HEK293 (cell line): ENCODE measurements around the gene SMO.

Experiments used
- CTCF ChIA-PET: fragments of 350-600 bp; formaldehyde crosslinking; extraction: SDS; loops from one replicate; lab custom pipeline; 2021; ENCODE audit warnings: antibody characterized with exemption; lab: Yijun Ruan, JAX
- POLR2A ChIA-PET: fragments of 300-600 bp; formaldehyde crosslinking; extraction: SDS; loops from one replicate; lab custom pipeline; 2020; ENCODE audit warnings: antibody characterized with exemption, inconsistent platforms; lab: Yijun Ruan, JAX
- H3K27ac ChIP-seq: fragments of 200-500 bp; sonication (Bioruptor generic); 2 replicates; pipeline ENCODE4 v1.5.1; 2014; ENCODE audit warnings: low read depth, low read length, control low read depth, inconsistent platforms; ENCODE audit errors: extremely low read depth
- H3K36me3 ChIP-seq, 2 experiments: fragments of 200-500 bp in 1 of 2; sonication (Bioruptor generic) in 1 of 2; 1 replicate in 1 of 2; 2 replicates in 1 of 2; pipeline ENCODE4 v1.5.1; 2014 to 2017; ENCODE audit warnings: inconsistent platforms in 2 of 2, low read length in 2 of 2; ENCODE audit not compliant: control insufficient read depth in 2 of 2, insufficient read depth in 1 of 2
- H3K4me1 ChIP-seq: fragments of 200-500 bp; sonication (Bioruptor generic); 2 replicates; pipeline ENCODE4 v1.5.1; 2014; ENCODE audit warnings: mild to moderate bottlenecking, low read length, inconsistent platforms; ENCODE audit not compliant: control insufficient read depth, insufficient read depth
- H3K4me3 ChIP-seq: 2 replicates; pipeline ENCODE4 v1.5.1; 2011; ENCODE audit warnings: low read depth, mild to moderate bottlenecking, control low read depth, low read length, moderate library complexity
- H3K9me3 ChIP-seq: fragments of 200-500 bp; sonication (Bioruptor generic); 2 replicates; pipeline ENCODE4 v1.5.1; 2014; ENCODE audit warnings: low read depth, low read length, inconsistent platforms; ENCODE audit not compliant: control insufficient read depth, insufficient read depth
- EGR2 ChIP-seq: fragments of 450-650 bp; formaldehyde crosslinking; IDR thresholded peaks from 2 replicates; pipeline ENCODE4 v1.5.1; 2016; ENCODE audit warnings: low read depth, missing biosample characterization, missing genetic modification characterization
- ZBTB17 ChIP-seq: fragments of 450-650 bp; formaldehyde crosslinking; IDR thresholded peaks from 2 replicates; pipeline ENCODE4 v1.5.1; 2016; ENCODE audit warnings: missing biosample characterization, missing genetic modification characterization
- ZBTB20 ChIP-seq: fragments of 450-650 bp; formaldehyde crosslinking; IDR thresholded peaks from 2 replicates; pipeline ENCODE4 v1.5.1; 2016; ENCODE audit warnings: missing biosample characterization, missing genetic modification characterization
- ZFHX2 ChIP-seq: fragments of 450-650 bp; formaldehyde crosslinking; conservative IDR thresholded peaks from 2 replicates; pipeline ENCODE4 v1.5.1; 2016; ENCODE audit warnings: missing biosample characterization, missing genetic modification characterization
- ZFP69B ChIP-seq: fragments of 450-650 bp; formaldehyde crosslinking; IDR thresholded peaks from 2 replicates; pipeline ENCODE4 v1.5.1; 2016; ENCODE audit warnings: missing biosample characterization, missing genetic modification characterization
- ZIC2 ChIP-seq: fragments of 450-650 bp; formaldehyde crosslinking; IDR thresholded peaks from 2 replicates; pipeline ENCODE4 v1.5.1; 2016; ENCODE audit warnings: missing biosample characterization, missing genetic modification characterization
- ZNF10 ChIP-seq: fragments of 450-650 bp; formaldehyde crosslinking; IDR thresholded peaks from 2 replicates; pipeline ENCODE4 v1.5.1; 2017; ENCODE audit warnings: missing biosample characterization, missing genetic modification characterization
- ZNF202 ChIP-seq: fragments of 450-650 bp; formaldehyde crosslinking; IDR thresholded peaks from 2 replicates; pipeline ENCODE4 v1.5.1; 2016; ENCODE audit warnings: missing biosample characterization, missing genetic modification characterization, borderline replicate concordance
- ZNF274 ChIP-seq, 2 experiments: fragments of 200-500 bp in 1 of 2; fragments of 450-650 bp in 1 of 2; sonication (Bioruptor generic) in 1 of 2; formaldehyde crosslinking in 1 of 2; IDR thresholded peaks; 2 replicates each; pipeline versions ENCODE4 v1.5.1 to v1.6.1; 2014 to 2016; ENCODE audit warnings: borderline replicate concordance in 1 of 2, inconsistent platforms in 1 of 2, low read length in 1 of 2, missing biosample characterization in 1 of 2, missing genetic modification characterization in 1 of 2
- ZNF433 ChIP-seq: fragments of 450-650 bp; formaldehyde crosslinking; IDR thresholded peaks from 2 replicates; pipeline ENCODE4 v1.5.1; 2016; ENCODE audit warnings: missing biosample characterization, missing genetic modification characterization, low read depth
- ZNF473 ChIP-seq: fragments of 450-650 bp; formaldehyde crosslinking; IDR thresholded peaks from 2 replicates; pipeline ENCODE4 v1.5.1; 2017; ENCODE audit warnings: missing biosample characterization, missing genetic modification characterization
- ZNF558 ChIP-seq: fragments of 450-650 bp; formaldehyde crosslinking; IDR thresholded peaks from 2 replicates; pipeline ENCODE4 v1.5.1; 2016; ENCODE audit warnings: missing biosample characterization, missing genetic modification characterization
- ZNF645 ChIP-seq: fragments of 450-650 bp; formaldehyde crosslinking; IDR thresholded peaks from 2 replicates; pipeline ENCODE4; 2016; ENCODE audit warnings: missing biosample characterization, missing genetic modification characterization
- ZNF670 ChIP-seq: fragments of 450-650 bp; formaldehyde crosslinking; IDR thresholded peaks from 2 replicates; pipeline ENCODE4 v1.5.1; 2016; ENCODE audit warnings: missing biosample characterization, missing genetic modification characterization, low read depth
- ZNF692 ChIP-seq: fragments of 450-650 bp; formaldehyde crosslinking; IDR thresholded peaks from 2 replicates; pipeline ENCODE4 v1.5.1; 2016; ENCODE audit warnings: missing biosample characterization, missing genetic modification characterization
- ZNF843 ChIP-seq: fragments of 450-650 bp; formaldehyde crosslinking; IDR thresholded peaks from 2 replicates; pipeline ENCODE4 v1.5.1; 2016; ENCODE audit warnings: missing biosample characterization, missing genetic modification characterization
- ZSCAN23 ChIP-seq: fragments of 450-650 bp; formaldehyde crosslinking; IDR thresholded peaks from 2 replicates; pipeline ENCODE4 v1.5.1; 2016; ENCODE audit warnings: missing biosample characterization, missing genetic modification characterization

SMO gene

GRCh38 chr7:129231666-129232065 is 43.2 kb downstream of the SMO start:
- H3K36me3 ChIP-seq = no peaks in the 10 kb centered on the region; a peak in 1 of 3 replicates
- POLR2A ChIA-PET = interaction anchor here (0.5 kb wide), 1 partner anchor 11 kb away, joined by 3 read pairs; no protein-coding TSS in a partner anchor
- H3K27ac ChIP-seq = no peak overlapping the region
- H3K4me3 ChIP-seq = no peak overlapping the region
- no peaks in the 10 kb centered on the region for H3K9me3 ChIP-seq
- H3K4me1 ChIP-seq = peaks cover 17% of the 10 kb centered on the region; the same call in 1 of the 2 replicates
- CTCF ChIA-PET = interaction anchor here (1.0 kb wide), 2 partner anchors 13 to 41 kb away, joined by 4 to 8 read pairs; no protein-coding TSS in a partner anchor
- no peak for TF ChIP-seq ZSCAN23
- TF ChIP-seq ZNF843 (tag by site-specific recombination) = no peak

GRCh38 chr7:129238546-129238945 is 50.1 kb downstream of the SMO start:
- no peak for TF ChIP-seq ZNF274 (IDR thresholded peaks at IDR 0.05; ENCODE audit: low read length)
- TF ChIP-seq ZNF274 (tag by site-specific recombination; IDR thresholded peaks at IDR 0.05; ENCODE audit: borderline replicate concordance) = no peak
- no peak for TF ChIP-seq ZNF10 (tag by site-specific recombination)
- TF ChIP-seq ZNF558 (tag by site-specific recombination) = no peak
- no peak for TF ChIP-seq ZNF692 (tag by site-specific recombination)
- no peak for TF ChIP-seq ZNF433
- TF ChIP-seq ZNF645 (tag by site-specific recombination) = no peak
- TF ChIP-seq ZFP69B (tag by site-specific recombination) = no peak
- TF ChIP-seq ZNF473 (tag by site-specific recombination) = no peak
- Histone ChIP-seq H3K4me3 (no peak overlapping the region), H3K4me1 (no peaks in the 10 kb centered on the region), H3K9me3 (no peaks in the 10 kb centered on the region), H3K36me3 (no peaks in the 10 kb centered on the region; a peak in 1 of 3 replicates), H3K27ac (no peak overlapping the region)
- ChIA-PET CTCF (interaction anchor here (0.5 to 3.0 kb wide), 4 partner anchors 12 to 33 kb away, joined by 4 to 12 read pairs (median 6); partner anchors contain the start of gene AHCYL2), POLR2A (interaction anchor here (1.5 kb wide), 1 partner anchor 14 kb away, joined by 7 read pairs; the partner anchor contains the start of gene AHCYL2)

- no peak overlapping the region for H3K4me3 ChIP-seq
- ChIA-PET POLR2A (no interaction called here), CTCF (no interaction called here)
- no peaks in the 10 kb centered on the region for H3K9me3 ChIP-seq
- H3K27ac ChIP-seq = no peak overlapping the region
- no peaks in the 10 kb centered on the region for H3K4me1 ChIP-seq
- H3K36me3 ChIP-seq = no peaks in the 10 kb centered on the region; a peak in 1 of 3 replicates
- TF ChIP-seq ZIC2 (0 out of 2 replicates have a peak, but pooled peaks have one; percentile 25), ZFHX2 (tag by site-specific recombination) (peak; percentile 69), ZNF202 (no peak), ZNF670 (tag by site-specific recombination) (no peak), EGR2 (peak; percentile 63; the same call in 1 of the 2 replicates), ZBTB20 (tag by site-specific recombination) (0 out of 2 replicates have a peak, but pooled peaks have one; percentile 31), ZBTB17 (tag by site-specific recombination) (peak; percentile 56)
These were observed 51.8 kb downstream of the SMO start for GRCh38 chr7:129240119-129240820.
